HG02678 (cell line): ENCODE measurements around the gene RPTOR.

Experiments used
- ATAC-seq: cut with Tn5 transposase; IDR thresholded peaks from one replicate; pipeline ENCODE4 v1.9.1; 2021; ENCODE audit warnings: mild to moderate bottlenecking, moderate library complexity; ENCODE audit not compliant: unreplicated experiment

RPTOR gene

GRCh38 chr17:80936723-80937122 lies 392.1 kb downstream of the RPTOR start:
- no peak for ATAC-seq

- ATAC-seq, result no peak
These were observed 393.1 kb downstream of the RPTOR start for GRCh38 chr17:80937462-80938381.

- no peak for ATAC-seq
These were observed 393.9 kb downstream of the RPTOR start for GRCh38 chr17:80938556-80938955.

- no peak for ATAC-seq
These were observed 394.8 kb downstream of the RPTOR start for GRCh38 chr17:80939151-80940145.

GRCh38 chr17:80940171-80941123 lies 395.8 kb downstream of the RPTOR start:
- ATAC-seq, result no peak

GRCh38 chr17:80941171-80941570 lies 396.5 kb downstream of the RPTOR start:
- no peak for ATAC-seq

GRCh38 chr17:80941743-80942422 lies 397.2 kb downstream of the RPTOR start:
- ATAC-seq, result no peak

GRCh38 chr17:80942423-80943345 lies 398.0 kb downstream of the RPTOR start:
- ATAC-seq, result no peak

GRCh38 chr17:80943346-80944145 lies 398.9 kb downstream of the RPTOR start:
- ATAC-seq, result no peak

GRCh38 chr17:80944326-80944725 lies 399.7 kb downstream of the RPTOR start:
- ATAC-seq, result no peak

GRCh38 chr17:80945736-80946135 lies 401.1 kb downstream of the RPTOR start:
- ATAC-seq, result no peak

- ATAC-seq, result no peak
These were observed 401.8 kb downstream of the RPTOR start for GRCh38 chr17:80946449-80946848.

GRCh38 chr17:80947200-80947940 lies 402.7 kb downstream of the RPTOR start:
- ATAC-seq, result no peak

- no peak for ATAC-seq
These were observed 403.7 kb downstream of the RPTOR start for GRCh38 chr17:80948019-80948975.

GRCh38 chr17:80948976-80949450 lies 404.4 kb downstream of the RPTOR start:
- no peak for ATAC-seq
